Upper lobe of right lung (tissue), 1 donor: ENCODE results near the gene MS4A4E. TPM values are rescaled to one million over a fixed set of nuclear protein-coding genes. Genes with fewer than 3 reads are reported as not detected.

Experiments
- ATAC-seq: fragments of 200-7000 bp; cut with Tn5 transposase; one replicate; pipeline ENCODE4 v1.9.1; 2020; ENCODE audit warnings: mild to moderate bottlenecking, moderate library complexity
- DNase-seq: peaks from one replicate; pipeline ENCODE4 v3.0.0-alpha.2; 2020
- H3K27ac ChIP-seq: fragments of 200-600 bp; one replicate; pipeline ENCODE4 v1.8.0; 2022
- H3K27me3 ChIP-seq: fragments of 200-600 bp; one replicate; pipeline ENCODE4 v1.8.0; 2022; ENCODE audit warnings: mild to moderate bottlenecking
- H3K36me3 ChIP-seq: fragments of 200-600 bp; one replicate; pipeline ENCODE4 v1.8.0; 2022
- H3K4me1 ChIP-seq: fragments of 200-600 bp; one replicate; pipeline ENCODE4 v1.8.0; 2022
- H3K4me3 ChIP-seq: fragments of 200-600 bp; one replicate; pipeline ENCODE4 v1.8.0; 2022; ENCODE audit warnings: mild to moderate bottlenecking
- H3K9me3 ChIP-seq: fragments of 200-600 bp; one replicate; pipeline ENCODE4 v1.8.0; 2022
- intact Hi-C: fragments of 100-400 bp; cut with DNase I; formaldehyde crosslinking; loops from one replicate; pipeline ENCODE4 v1.11.0; 2022
- total RNA-seq: library from RNA; stranded (reverse); fragmentation: NEBNext Ultra II Directional; extraction: Animal tissue kit (Norgen Biotek cat#: 25700); gene quantifications from one replicate; pipeline ENCODE4 v1.2.1, GENCODE V29; 2021
- TF ChIP-seq, protein P1 (sequence below): fragments of 200-600 bp; IDR thresholded peaks from one replicate; pipeline ENCODE4 v1.8.0; 2022; ENCODE audit warnings: antibody characterized with exemption
- donor health status: DM: no; HTN: yes; CAD: no; lungs with severe emphysema.

The MS4A4E gene
- total RNA-seq, 1 donor from 2014 or later, result 3.0 TPM

DNA sequence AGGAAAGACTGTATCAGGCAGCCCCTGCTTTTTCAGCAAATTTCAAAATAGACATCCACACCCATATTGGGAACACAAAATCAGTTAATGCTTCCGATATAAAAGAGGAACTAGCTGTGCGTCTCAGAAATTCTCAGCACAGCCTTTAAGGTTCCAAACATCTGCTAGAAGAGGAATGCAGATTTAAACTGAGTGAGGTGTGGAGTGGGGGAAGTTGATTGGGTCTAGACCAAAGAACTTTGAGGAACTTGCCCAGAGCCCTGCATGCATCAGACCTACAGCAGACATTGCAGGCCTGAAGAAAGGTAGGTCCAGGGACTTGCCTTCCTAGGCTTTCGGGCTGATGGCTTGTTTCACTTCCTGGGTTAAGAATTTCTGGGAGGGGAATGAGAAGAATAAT lies 37.5 kb upstream of the MS4A4E start, which contains the start of gene MS4A4A:
TSS of gene MS4A4A (plus strand) at position 255 of the 400 bp plus-strand sequence. CDS start at position 265, 10 bp downstream.
- peak; percentile 87 for ATAC-seq
- H3K4me3 ChIP-seq, result peak within 1 kb of the TSS; percentile 25

DNA sequence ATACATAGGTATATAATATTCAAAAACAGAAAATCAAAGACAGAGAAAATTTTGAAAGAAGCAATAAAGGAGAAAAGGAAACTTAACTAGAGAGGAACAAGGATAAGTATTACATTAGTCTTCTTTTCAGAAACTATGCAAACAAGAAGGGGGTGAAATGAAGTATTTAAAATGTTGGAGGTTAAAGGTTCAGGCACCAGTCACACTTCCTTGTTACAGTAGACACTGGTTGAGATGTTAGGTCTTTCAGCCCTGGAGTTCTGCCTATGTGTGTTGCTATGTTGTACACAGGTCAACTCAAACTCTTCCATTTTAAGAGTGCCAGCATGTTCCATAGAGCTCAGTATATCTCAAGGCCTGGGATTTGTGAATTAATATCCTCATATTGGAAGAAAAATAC lies 31.5 kb upstream of the MS4A4E start:
- TF ChIP-seq, protein P1, sequence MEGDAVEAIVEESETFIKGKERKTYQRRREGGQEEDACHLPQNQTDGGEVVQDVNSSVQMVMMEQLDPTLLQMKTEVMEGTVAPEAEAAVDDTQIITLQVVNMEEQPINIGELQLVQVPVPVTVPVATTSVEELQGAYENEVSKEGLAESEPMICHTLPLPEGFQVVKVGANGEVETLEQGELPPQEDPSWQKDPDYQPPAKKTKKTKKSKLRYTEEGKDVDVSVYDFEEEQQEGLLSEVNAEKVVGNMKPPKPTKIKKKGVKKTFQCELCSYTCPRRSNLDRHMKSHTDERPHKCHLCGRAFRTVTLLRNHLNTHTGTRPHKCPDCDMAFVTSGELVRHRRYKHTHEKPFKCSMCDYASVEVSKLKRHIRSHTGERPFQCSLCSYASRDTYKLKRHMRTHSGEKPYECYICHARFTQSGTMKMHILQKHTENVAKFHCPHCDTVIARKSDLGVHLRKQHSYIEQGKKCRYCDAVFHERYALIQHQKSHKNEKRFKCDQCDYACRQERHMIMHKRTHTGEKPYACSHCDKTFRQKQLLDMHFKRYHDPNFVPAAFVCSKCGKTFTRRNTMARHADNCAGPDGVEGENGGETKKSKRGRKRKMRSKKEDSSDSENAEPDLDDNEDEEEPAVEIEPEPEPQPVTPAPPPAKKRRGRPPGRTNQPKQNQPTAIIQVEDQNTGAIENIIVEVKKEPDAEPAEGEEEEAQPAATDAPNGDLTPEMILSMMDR, result no peak
- no peaks in the 10 kb centered on the region for H3K4me1 ChIP-seq
- DNase-seq, result no peak
- peak; percentile 89 for ATAC-seq
- H3K36me3 ChIP-seq, result no peaks in the 10 kb centered on the region
- intact Hi-C loops, result no loop called here
- H3K9me3 ChIP-seq, result no peaks in the 10 kb centered on the region
- H3K27ac ChIP-seq, result no peak overlapping the region
- H3K4me3 ChIP-seq, result no peak overlapping the region
- H3K27me3 ChIP-seq, result no peaks in the 10 kb centered on the region

More for the DNA sequence above, 37.5 kb upstream of the MS4A4E start, which contains the start of gene MS4A4A:
- TF ChIP-seq, protein P1, result no peak
- Histone ChIP-seq H3K9me3 (no peaks in the 10 kb centered on the region), H3K27me3 (no peaks in the 10 kb centered on the region), H3K27ac (peak within 1 kb of the TSS; percentile 74), H3K4me1 (no peaks in the 10 kb centered on the region), H3K36me3 (no peaks in the 10 kb centered on the region)
- intact Hi-C loops, result no loop called here
- DNase-seq, result no peak

DNA sequence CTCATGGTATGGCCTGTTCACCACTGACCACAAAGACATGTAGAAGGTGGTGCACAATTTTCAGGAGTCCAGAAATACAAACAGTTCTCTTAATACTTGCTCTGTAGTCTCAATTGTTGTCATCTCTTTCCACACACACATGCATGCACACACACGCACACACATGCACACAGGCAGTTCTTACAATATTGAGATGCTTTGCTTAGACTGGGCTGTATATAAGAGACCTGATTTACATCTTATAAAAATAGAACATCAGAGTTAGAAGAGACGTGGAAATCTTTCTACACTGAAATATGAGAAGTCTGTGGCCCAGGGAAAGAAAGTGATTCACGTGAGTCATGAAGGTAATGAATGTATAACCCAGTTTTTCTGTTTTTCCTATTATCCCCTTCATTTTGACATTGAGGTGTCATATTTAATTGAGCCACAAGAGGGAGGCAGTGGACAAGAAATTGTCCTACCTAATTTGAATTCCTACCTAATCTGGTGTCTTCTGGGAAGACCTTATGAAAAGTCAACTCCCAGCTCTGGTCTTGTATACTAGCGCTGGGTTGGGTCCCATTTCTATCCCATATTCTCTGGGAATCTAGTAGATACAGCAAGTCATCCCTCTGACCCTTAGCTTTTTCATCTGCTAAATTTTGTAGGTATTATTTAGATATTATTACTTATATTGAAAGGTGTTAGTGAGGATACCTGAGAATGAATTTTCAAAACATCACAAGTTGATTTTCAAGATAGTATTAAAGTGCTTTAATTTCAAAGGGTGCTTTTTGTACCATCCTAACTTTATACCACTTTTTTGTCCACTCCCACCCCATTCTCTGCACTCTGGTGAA lies 22.7 kb upstream of the MS4A4E start:
- Histone ChIP-seq H3K4me3 (no peak overlapping the region), H3K9me3 (no peaks in the 10 kb centered on the region), H3K4me1 (no peaks in the 10 kb centered on the region), H3K36me3 (no peaks in the 10 kb centered on the region), H3K27me3 (no peaks in the 10 kb centered on the region), H3K27ac (no peak overlapping the region)
- DNase-seq (no peak), ATAC-seq (peak; percentile 84)
- intact Hi-C loops, result no loop called here
- TF ChIP-seq, protein P1, result peak; percentile 78

DNA sequence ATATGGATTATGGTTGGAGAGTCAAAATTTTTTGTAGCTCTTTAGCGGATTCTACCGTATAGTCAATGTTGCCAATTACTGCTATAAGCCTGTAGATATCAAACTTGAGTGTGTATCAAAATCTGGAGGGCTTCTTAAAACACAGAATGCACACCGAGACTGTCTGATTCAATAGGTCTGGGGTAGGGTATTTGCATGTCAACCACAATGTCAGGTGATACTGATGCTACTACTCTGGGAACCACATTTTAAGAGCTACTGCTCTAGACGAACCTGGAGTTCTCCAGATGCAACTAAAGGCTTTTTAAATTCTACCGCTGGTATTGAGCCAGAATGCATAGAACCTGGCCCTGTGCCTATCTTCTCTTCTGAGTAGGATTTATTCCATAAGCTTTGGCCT lies 21.7 kb upstream of the MS4A4E start:
- intact Hi-C loops, result no loop called here
- H3K4me3 ChIP-seq, result no peak overlapping the region
- H3K36me3 ChIP-seq, result no peaks in the 10 kb centered on the region
- TF ChIP-seq, protein P1, result no peak
- H3K9me3 ChIP-seq, result no peaks in the 10 kb centered on the region
- no peak overlapping the region for H3K27ac ChIP-seq
- ATAC-seq (no peak), DNase-seq (no peak)
- no peaks in the 10 kb centered on the region for H3K27me3 ChIP-seq
- H3K4me1 ChIP-seq, result no peaks in the 10 kb centered on the region

GRCh38 chr11:60263402-60263801 lies 20.5 kb upstream of the MS4A4E start:
- peak; percentile 72 for ATAC-seq
- no peak for DNase-seq

More at GRCh38 chr11:60263402-60263801, 20.5 kb upstream of the MS4A4E start:
- H3K27me3 ChIP-seq, result no peaks in the 10 kb centered on the region
- H3K4me1 ChIP-seq, result no peaks in the 10 kb centered on the region
- TF ChIP-seq, protein P1, result no peak
- H3K27ac ChIP-seq, result no peak overlapping the region
- H3K36me3 ChIP-seq, result no peaks in the 10 kb centered on the region
- no peaks in the 10 kb centered on the region for H3K9me3 ChIP-seq
- intact Hi-C loops, result no loop called here
- no peak overlapping the region for H3K4me3 ChIP-seq
